ENCODE measurements around the gene UROS. TPM values are rescaled to one million over a fixed set of nuclear protein-coding genes. Genes with fewer than 3 reads are reported as not detected.

UROS gene
- polyA plus RNA-seq, 2 of the 4 experiments (the other 2 are of a cell fraction): 52.9 to 71.1 TPM

DNA sequence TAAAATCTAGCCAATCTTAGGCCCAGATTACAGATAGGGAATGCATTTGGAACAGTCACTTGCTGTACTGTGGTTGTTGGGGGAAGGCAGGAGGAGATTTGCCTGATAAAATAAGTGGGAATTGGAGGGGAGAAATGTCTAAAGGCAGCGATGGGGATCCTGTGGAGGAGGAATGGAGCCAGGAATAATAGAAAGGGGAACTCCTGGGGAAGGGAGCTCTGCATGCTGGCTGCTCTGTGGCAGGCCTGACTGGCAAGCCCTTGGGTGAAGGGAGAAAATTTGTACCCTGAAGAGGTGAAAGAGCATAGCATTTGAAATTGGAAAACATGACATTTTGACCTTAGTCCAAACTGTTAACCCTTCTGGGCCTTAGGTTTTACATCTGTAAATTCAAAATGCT is 61.1 kb downstream of the UROS start (continued):
- no peak for TF ChIP-seq CEBPB (IDR thresholded peaks at IDR 0.05)

DNA sequence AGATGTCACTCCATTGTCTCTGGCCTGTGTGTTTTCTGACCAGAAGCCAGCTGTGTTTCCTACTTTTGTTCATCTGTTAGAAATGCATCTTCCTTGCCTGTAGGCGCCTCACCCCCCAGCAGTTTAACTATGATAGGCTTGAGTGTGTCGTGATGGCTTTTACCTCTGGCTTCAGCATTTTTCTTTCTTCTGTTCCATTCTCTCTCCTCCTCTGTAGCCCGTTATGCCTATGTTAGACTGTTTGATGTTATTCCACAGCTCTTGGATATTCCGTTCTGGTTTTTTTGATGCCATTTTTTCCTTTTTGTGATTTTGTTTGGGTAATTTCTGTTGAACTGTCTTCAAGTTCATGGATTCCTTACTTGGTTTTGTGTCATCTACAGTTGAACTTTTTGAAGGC is 65.3 kb downstream of the UROS start:
- DNase-seq (ENCODE audit: low read depth in 1 of 2, low spot score in 1 of 2) (no peak), FAIRE-seq (no peak), ATAC-seq (no peak)
- Histone ChIP-seq H3K4me1 (no peaks in the 10 kb centered on the region), H3K4me3 (no peak overlapping the region), H3K4me2 (no peak overlapping the region), H3K27ac (no peak overlapping the region), H3K9me3 (no peaks in the 10 kb centered on the region)
- 93% methylated on average over 4 of the region's 4 CpGs for WGBS (ENCODE audit: missing lambda C conversion rate)
- POLR2A ChIA-PET: no interaction called here
- CTCF ChIA-PET: no interaction called here
- no peak for TF ChIP-seq ZNF302 (CRISPR knock-in tag; IDR thresholded peaks at IDR 0.05)
- TF ChIP-seq EHMT2 (IDR thresholded peaks at IDR 0.05; ENCODE audit: low read depth): no peak
- TF ChIP-seq CHD2 (IDR thresholded peaks at IDR 0.05; ENCODE audit: low read length, partially characterized antibody): no peak
- TF ChIP-seq, protein P1, sequence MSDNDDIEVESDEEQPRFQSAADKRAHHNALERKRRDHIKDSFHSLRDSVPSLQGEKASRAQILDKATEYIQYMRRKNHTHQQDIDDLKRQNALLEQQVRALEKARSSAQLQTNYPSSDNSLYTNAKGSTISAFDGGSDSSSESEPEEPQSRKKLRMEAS (IDR thresholded peaks at IDR 0.05): no peak
- TF ChIP-seq, protein P2, sequence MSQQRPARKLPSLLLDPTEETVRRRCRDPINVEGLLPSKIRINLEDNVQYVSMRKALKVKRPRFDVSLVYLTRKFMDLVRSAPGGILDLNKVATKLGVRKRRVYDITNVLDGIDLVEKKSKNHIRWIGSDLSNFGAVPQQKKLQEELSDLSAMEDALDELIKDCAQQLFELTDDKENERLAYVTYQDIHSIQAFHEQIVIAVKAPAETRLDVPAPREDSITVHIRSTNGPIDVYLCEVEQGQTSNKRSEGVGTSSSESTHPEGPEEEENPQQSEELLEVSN (IDR thresholded peaks at IDR 0.05; ENCODE audit: borderline replicate concordance, low read depth): no peak
- TF ChIP-seq RAD21 (conservative IDR thresholded peaks at IDR 0.05 in 1 of 2, IDR thresholded peaks at IDR 0.05 in 1 of 2): no peak
- TF ChIP-seq, protein P3, sequence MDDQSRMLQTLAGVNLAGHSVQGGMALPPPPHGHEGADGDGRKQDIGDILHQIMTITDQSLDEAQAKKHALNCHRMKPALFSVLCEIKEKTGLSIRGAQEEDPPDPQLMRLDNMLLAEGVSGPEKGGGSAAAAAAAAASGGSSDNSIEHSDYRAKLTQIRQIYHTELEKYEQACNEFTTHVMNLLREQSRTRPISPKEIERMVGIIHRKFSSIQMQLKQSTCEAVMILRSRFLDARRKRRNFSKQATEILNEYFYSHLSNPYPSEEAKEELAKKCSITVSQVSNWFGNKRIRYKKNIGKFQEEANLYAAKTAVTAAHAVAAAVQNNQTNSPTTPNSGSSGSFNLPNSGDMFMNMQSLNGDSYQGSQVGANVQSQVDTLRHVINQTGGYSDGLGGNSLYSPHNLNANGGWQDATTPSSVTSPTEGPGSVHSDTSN (IDR thresholded peaks at IDR 0.05): no peak
- TF ChIP-seq RNF2 (IDR thresholded peaks at IDR 0.05; ENCODE audit: borderline replicate concordance, low read depth): no peak
- no peak for TF ChIP-seq KDM5A (IDR thresholded peaks at IDR 0.05)
- TF ChIP-seq NFE2L2 (conservative IDR thresholded peaks at IDR 0.05; ENCODE audit: low read length): no peak
- no peak for TF ChIP-seq CBX8 (IDR thresholded peaks at IDR 0.05)
- TF ChIP-seq MAZ (IDR thresholded peaks at IDR 0.05; ENCODE audit: borderline replicate concordance, low read depth, low read length): no peak
- no peak for TF ChIP-seq TP53 (CRISPR knock-in tag; IDR thresholded peaks at IDR 0.05)
- TF ChIP-seq FOSL2 (IDR thresholded peaks at IDR 0.05): no peak
- no peak for TF ChIP-seq FOSL2 (CRISPR knock-in tag; IDR thresholded peaks at IDR 0.05)
- no peak for TF ChIP-seq GATA3 (IDR thresholded peaks at IDR 0.05; ENCODE audit: borderline replicate concordance)
- TF ChIP-seq HOXB13 (CRISPR knock-in tag; IDR thresholded peaks at IDR 0.05; ENCODE audit: low read depth): no peak
- TF ChIP-seq MYC (IDR thresholded peaks at IDR 0.05; ENCODE audit: borderline replicate concordance, low read length): no peak
- TF ChIP-seq, protein P4, sequence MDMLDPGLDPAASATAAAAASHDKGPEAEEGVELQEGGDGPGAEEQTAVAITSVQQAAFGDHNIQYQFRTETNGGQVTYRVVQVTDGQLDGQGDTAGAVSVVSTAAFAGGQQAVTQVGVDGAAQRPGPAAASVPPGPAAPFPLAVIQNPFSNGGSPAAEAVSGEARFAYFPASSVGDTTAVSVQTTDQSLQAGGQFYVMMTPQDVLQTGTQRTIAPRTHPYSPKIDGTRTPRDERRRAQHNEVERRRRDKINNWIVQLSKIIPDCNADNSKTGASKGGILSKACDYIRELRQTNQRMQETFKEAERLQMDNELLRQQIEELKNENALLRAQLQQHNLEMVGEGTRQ (IDR thresholded peaks at IDR 0.05): no peak
- TF ChIP-seq SREBF2 (IDR thresholded peaks at IDR 0.05): no peak
- no peak for TF ChIP-seq RARB (CRISPR knock-in tag; IDR thresholded peaks at IDR 0.05)

GRCh38 chr10:125756853-125757487 is 66.1 kb downstream of the UROS start:
- H3K4me1 ChIP-seq: no peaks in the 10 kb centered on the region
- DNase-seq (ENCODE audit: low read depth in 1 of 2, low spot score in 1 of 2): no peak
- H3K9me3 ChIP-seq: no peaks in the 10 kb centered on the region
- 93% methylated on average over 5 of the region's 5 CpGs for WGBS (ENCODE audit: missing lambda C conversion rate)
- CTCF ChIA-PET: interaction anchor here (1.4 kb wide), 1 partner anchor 20 kb away, joined by 3 read pairs; no protein-coding TSS in a partner anchor
- no peak overlapping the region for H3K4me3 ChIP-seq
- no peak overlapping the region for H3K27ac ChIP-seq
- H3K4me2 ChIP-seq: no peak overlapping the region
- FAIRE-seq: no peak
- TF ChIP-seq CEBPB (IDR thresholded peaks at IDR 0.05) (no peak), PHF8 (IDR thresholded peaks at IDR 0.05; ENCODE audit: borderline replicate concordance, low read depth) (no peak), MAFK (IDR thresholded peaks at IDR 0.05; ENCODE audit: partially characterized antibody) (no peak), RFX5 (IDR thresholded peaks at IDR 0.05) (no peak), CTCF (IDR thresholded peaks at IDR 0.05) (no peak), TP53 (CRISPR knock-in tag; IDR thresholded peaks at IDR 0.05) (no peak), EHMT2 (IDR thresholded peaks at IDR 0.05; ENCODE audit: low read depth) (no peak), CHD4 (IDR thresholded peaks at IDR 0.05; ENCODE audit: borderline replicate concordance) (no peak), TFCP2L1 (CRISPR knock-in tag; IDR thresholded peaks at IDR 0.05) (no peak), EHF (CRISPR knock-in tag; IDR thresholded peaks at IDR 0.05) (no peak), HDAC2 (IDR thresholded peaks at IDR 0.05) (no peak), SMC3 (IDR thresholded peaks at IDR 0.05) (no peak)
- TF ChIP-seq, protein P5, sequence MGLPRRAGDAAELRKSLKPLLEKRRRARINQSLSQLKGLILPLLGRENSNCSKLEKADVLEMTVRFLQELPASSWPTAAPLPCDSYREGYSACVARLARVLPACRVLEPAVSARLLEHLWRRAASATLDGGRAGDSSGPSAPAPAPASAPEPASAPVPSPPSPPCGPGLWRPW (IDR thresholded peaks at IDR 0.05): no peak
- no peak for ATAC-seq
- POLR2A ChIA-PET: no interaction called here
